Measurements from ENCODE around the gene CDC14A.

- TF ChIP-seq CTCF (IDR thresholded peaks at IDR 0.05): no peak
- TF ChIP-seq POLR2A (IDR thresholded peaks at IDR 0.05): no peak
Observed at GRCh38 chr1:100361511-100362089, 9.3 kb downstream of the CDC14A start.

Measured in adrenal gland (tissue), 5 donors.